Stromal cell of bone marrow (primary cell): ENCODE results near the gene OPCML.

Experiments
- DNase-seq: peaks from one replicate; pipeline ENCODE4 v3.0.0-alpha.2; 2012; ENCODE audit warnings: low read depth

The OPCML gene

DNA sequence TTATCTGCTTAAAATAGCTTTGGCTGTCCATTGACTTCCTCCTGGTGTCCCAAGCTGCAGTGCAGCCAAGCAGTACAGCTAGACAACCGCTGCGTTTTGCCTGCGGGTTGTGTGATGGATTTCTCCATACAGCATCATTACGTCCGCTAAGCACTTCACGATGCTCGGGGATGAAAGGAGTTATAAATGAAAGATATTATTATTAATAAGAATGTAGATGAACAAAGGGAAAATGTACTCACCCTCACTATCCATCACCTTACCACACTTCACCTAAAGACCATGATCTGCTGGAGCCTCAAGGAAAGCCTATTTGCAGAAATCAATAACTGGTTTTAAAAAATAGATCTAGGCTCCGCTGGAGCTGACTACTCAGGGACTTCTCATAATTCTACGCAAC is 509.1 kb downstream of the OPCML start:
- DNase-seq: no peak

DNA sequence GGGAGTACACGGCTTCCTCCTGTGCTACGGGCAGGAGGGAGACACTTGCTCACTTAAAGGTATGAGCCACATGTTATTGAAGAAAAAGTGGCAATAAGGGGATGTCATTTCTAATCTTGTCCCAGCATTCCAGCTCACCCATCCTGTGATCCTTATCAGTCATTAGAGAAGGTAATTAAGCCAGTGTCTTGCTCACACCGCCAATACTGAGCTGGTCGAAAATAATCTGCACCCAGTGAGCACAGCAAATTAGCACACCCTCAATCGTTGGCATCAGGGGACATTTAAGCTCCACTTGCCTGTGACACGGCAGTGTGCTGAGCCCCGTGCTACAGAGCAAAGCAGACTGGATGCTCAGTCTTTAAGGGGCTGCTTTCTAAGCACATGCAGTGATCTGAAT is 510.7 kb downstream of the OPCML start:
- no peak for DNase-seq

- no peak for DNase-seq
These were observed 512.0 kb downstream of the OPCML start for GRCh38 chr11:133020372-133020714.

GRCh38 chr11:133019545-133020371 is 512.5 kb downstream of the OPCML start:
- no peak for DNase-seq

- DNase-seq: no peak
These were observed 516.8 kb downstream of the OPCML start for GRCh38 chr11:133015457-133015856.

DNA sequence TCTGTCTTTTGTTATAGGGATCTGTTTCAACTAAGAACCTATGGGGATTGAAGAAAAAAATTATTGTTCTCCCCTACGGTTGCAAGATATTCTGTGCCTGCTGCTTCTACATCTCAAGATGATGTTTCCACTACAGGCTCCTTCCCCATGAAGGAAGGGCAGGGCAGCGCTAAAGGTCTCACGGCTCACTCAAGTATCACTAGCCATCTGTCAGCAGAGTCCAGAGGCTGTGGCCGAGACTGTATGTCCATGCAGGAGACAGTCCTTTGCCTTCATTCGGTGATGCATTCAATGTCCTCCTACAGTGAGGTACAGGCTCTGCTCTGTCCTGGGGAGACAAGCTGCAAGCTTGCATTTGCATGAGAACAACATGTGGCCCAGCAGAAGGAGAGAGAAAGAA is 518.0 kb downstream of the OPCML start:
- DNase-seq: no peak

DNA sequence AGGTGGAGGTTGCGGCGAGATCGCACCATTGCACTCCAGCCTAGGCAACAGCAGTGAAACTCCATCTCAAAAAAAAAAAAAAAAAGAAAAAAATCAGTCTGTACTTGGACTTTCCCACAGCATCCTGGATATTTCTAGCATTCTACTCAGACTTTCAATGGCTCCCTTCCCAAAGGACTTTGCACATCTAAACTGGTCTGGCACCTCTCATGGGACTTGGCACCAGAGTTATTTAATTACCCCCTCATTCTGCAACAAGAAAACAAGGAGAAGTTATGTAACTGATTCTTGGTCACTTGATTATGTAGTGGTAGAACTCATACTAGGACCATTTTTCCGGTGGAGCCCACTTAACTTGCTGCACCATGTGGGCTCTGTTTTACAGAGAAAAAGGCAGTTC is 519.5 kb downstream of the OPCML start:
- DNase-seq: no peak

GRCh38 chr11:133011604-133012003 is 520.7 kb downstream of the OPCML start:
- no peak for DNase-seq

DNA sequence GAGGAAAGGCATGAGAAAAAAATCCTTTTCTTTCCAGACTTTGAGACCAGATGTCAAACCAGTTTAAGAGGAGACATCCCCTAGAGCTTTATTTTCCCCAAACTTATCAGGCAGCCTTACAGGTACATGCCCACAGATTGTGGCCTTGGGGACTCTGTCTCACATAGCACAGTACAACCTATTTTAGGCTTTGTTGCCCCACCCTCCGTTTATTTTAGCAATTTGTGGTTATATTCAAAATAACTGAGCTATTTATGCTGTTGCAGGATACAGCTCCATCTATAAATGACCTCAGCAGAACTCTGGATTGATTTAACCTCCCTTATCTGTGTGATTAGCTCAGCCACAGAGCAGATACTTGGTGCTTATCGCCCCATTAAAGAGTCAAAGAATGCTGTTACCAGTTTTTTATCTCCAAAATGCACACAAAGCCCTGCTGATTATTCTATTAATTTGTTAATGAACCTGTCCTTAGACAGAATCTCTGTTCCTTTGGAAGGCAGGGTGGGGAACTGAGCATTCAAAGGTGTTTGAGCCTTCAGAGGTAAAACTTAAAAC is 525.2 kb downstream of the OPCML start:
- DNase-seq: no peak

GRCh38 chr11:133004369-133004768 is 527.9 kb downstream of the OPCML start:
- no peak for DNase-seq

GRCh38 chr11:132999516-132999915 is 532.8 kb downstream of the OPCML start:
- DNase-seq: no peak

- no peak for DNase-seq
These were observed 533.3 kb downstream of the OPCML start for GRCh38 chr11:132999031-132999430.

DNA sequence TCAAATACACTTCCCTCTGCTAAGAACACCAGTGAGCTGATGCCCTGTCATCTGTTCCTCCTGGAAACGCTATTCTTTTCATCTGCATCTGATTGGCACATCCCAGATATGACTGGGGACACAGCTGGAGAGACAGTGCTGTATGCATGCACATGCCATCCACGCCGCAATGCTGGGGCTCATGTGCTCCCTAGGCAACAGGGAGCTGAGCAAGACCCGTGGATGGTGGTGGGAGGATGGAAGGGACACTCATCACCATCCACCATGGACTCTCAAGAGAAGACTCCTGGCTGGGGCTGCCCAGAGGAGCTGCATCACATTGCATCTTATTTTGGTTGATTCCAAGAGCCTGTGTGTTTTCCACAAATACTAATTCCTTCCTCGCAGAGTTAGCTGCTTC is 534.9 kb downstream of the OPCML start:
- no peak for DNase-seq

DNA sequence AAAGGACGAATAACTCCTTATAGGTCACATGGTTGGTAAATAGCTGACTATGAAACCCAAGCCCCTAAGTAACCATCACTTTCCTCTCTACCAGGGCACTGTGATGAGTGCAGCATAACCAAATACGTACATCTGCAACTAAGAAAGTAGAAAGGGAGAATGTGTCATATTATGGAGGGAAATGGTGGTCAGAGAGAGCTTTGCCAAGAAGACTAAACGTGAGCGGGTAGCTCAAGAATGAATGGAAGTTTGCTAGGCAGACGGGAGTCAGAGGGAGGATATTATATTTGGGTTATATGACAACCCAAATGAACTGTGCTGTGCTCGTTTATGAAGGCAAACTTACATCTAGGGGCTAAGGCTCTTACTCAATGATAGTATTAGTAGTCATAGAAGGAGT is 537.3 kb downstream of the OPCML start:
- no peak for DNase-seq

- DNase-seq: no peak
These were observed 538.3 kb downstream of the OPCML start for GRCh38 chr11:132993991-132994502.

GRCh38 chr11:132992838-132993631 is 539.3 kb downstream of the OPCML start:
- no peak for DNase-seq

GRCh38 chr11:132988411-132988810 is 543.9 kb downstream of the OPCML start:
- DNase-seq: no peak

GRCh38 chr11:132987936-132988335 is 544.4 kb downstream of the OPCML start:
- DNase-seq: no peak

- DNase-seq: no peak
These were observed 548.7 kb downstream of the OPCML start for GRCh38 chr11:132983641-132983978.

- no peak for DNase-seq
These were observed 549.3 kb downstream of the OPCML start for GRCh38 chr11:132982772-132983640.

DNA sequence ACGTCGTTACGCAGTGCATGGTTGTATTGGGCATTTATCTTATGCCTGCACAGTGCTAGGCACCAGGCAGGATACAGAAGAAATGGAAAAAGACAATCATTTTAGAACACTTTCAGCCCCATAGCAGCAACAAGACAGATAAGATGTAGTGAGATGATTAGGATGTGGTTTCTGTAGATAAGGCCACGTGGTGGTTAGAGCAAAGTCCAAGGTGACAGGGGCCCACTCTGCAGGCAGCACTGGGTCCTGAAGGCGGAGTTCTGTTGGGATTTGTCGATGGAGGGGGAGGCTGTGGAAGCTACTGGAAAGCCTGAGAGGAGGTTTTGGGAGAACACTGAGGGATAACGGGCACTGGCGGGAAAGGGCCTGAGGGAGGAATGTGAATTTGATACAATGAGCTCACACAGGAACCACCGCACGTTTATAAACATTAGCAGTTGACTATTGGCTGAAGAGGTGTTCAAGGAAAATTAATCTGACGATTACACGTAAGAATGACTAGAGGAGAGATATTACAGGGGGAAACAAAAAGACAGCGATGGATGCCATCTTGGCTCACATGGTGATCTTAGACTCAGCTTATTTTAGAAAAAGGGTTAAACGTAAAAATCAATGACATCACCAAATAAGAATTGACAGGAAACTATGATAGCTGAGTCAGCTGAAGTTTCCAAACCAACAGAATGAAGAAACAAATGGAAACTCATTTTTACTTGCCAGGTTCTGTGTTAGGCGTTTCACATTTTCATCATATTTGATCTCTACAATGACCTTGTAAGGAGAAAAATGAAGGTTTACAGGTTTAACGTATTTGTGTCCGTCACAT is 551.0 kb downstream of the OPCML start:
- no peak for DNase-seq
